HG03520 (cell line): ENCODE data around the gene MYOZ3.

Source experiments
- ATAC-seq: cut with Tn5 transposase; IDR thresholded peaks from one replicate; pipeline ENCODE4 v1.9.1; 2021; ENCODE audit warnings: mild to moderate bottlenecking, moderate library complexity; ENCODE audit not compliant: unreplicated experiment

Gene MYOZ3

DNA sequence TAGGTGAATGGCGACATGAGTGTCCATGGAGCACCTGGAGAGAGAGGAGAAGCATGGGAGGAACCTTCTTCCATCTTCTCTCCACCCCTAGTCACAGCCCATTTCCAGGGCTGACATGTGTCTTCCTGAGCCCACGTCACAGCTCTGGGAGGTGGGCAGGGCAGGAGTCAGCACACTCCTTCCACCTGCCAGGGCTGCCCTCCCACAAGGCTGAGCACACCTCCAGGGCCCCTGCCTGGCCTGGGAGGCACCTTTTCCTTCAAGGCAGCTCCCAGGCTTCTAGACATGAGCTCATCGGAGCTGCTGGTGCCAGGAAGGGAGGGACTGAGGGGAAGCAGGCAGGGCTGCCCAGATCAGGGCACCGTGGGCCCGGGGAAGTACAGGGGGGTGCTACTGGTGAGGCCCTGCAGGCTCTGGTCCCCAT, 34.2 kb upstream of the MYOZ3 start:
- ATAC-seq, result no peak

DNA sequence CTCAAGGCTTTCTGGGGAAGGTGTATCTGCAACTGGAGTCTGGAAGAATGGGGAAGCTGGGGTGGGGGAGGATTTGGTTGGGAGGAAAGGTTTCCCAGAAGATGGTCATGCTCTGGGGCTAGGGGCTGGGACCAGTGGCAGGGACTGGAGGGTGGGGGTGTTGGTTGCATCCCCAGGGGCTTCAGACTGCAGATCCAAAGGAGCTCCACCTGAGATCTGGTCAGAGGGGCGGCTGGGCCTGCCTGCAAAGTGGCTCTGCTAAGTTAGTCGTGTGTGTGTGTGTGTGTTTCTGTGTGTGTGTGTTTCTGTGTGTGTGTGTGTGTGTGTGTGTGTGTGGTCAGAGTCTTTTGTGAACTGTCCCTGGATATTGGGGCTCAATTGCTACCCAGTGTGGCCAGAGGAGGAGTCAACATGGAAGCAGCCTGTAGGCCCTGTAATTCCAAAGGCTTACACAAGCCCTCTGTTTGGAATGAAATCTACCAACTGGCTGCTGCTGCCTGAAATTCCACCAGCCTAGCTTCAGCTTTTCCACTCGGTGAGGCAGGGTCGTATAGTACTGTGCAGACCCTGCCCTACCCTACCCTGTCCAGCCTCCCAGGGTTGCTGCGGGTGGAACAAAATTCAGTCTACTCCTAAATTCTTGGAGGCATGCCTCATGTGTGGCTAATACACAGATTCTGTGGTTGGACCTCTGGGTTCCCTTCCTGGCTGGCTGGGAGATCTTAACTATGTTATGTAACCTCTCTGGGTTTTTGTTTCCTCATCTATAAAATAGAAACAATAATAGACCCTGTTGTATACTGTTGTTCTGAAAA, 33.1 kb upstream of the MYOZ3 start:
- no peak for ATAC-seq

DNA sequence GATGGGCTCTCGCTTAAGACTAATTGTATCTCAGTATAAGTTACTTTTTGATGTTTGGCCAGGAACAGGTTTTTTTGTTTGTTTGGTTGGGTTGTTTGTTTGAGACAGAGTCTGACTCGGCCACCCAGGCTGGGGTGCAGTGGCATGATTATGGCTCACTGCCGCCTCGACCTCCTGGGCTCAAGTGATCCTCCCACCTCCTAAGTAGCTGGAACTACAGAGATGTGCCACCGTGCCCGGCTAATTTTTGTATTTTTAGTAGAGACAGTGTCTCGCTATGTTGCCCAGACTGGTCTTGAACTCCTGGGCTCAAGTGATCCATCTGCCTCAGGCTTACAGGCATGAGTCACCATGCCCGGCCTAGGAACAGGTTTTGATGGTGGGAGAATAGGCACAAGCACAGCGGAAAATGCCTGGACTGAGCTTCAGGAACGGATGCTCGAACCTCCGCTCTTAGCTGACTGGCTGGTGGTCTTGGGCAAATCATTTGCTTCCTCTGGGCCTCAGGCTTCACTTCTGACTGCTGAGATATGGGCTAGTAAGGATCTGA, 32.0 kb upstream of the MYOZ3 start:
- no peak for ATAC-seq

DNA sequence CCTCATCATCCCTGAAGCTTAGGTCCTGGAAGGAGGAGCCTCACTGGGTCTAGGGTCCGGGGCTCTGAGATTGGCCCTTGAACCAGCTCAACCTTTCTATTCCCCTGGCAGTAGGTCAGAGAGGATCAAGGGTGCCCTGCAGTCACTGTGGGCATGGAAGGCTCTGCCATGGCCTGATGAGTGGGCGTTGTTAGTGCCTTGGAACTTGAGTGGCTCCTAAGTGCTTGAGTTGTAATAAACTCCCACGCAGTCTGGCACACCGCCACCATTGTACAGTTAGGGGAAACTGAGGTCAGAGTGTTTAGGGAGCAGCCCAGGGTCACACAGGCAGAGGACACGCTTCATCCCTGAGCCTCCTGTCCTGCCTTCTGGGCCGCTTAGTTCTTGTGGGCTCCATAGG, 31.0 kb upstream of the MYOZ3 start:
- ATAC-seq, result no peak

DNA sequence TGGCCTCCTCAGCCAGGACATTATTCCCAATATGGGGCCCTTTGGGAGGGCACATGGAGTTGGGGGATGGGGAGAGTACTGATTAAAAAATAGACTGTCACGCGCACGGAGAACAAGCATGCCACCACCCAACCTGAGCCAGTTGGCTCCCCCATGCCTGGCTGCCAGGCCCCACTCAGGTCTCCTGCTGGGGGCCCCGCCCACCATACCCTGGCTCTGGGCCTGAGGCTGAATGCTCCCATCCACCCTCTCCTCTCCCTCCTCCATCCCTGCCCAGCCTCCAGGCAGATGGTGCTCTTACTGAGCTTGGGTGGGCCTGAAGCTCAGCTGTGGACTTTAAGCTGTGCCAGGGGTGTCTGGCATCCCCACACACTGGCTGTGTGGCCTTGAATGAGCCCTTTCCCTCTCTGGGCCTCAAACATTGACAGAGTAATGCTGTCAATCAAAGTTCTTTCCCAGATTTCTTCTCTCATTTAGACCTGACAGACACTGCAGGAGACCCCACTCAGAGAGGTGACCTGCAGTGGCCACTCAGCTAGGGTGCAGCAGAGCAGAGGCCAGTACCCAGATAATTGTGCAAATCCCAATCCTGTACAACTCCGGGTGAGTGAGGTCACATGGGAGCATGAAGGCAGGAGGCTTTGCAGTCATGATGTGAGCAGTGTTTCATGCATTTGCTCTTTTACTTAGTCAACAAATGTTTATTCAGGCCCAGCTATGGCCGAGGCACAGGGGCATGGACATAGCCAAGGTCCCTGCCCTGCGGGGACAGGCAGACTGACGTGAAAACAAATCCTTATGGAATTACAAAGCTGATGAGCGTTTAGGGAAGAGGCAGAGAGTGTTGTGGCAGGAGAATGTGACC, 30.4 kb upstream of the MYOZ3 start:
- no peak for ATAC-seq

DNA sequence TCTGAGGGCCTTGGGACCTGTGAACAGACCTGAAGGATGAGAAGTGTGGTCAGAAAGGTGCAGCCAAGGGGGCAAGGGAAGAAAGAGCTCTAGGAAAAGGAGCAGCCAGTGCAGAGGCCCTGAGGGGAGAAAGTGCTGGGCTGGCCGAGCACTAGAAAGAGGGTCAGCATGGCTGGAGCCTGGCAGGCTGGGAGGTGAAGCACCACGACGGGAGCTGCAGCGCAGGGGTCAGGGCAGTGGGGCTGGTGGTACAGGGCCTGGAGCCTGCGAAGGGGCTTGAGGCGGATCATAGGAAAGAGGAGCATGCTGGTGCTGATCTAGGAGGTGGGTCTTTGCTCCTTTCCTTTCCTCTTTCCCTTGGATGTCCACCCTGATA, 29.7 kb upstream of the MYOZ3 start:
- ATAC-seq, result no peak

DNA sequence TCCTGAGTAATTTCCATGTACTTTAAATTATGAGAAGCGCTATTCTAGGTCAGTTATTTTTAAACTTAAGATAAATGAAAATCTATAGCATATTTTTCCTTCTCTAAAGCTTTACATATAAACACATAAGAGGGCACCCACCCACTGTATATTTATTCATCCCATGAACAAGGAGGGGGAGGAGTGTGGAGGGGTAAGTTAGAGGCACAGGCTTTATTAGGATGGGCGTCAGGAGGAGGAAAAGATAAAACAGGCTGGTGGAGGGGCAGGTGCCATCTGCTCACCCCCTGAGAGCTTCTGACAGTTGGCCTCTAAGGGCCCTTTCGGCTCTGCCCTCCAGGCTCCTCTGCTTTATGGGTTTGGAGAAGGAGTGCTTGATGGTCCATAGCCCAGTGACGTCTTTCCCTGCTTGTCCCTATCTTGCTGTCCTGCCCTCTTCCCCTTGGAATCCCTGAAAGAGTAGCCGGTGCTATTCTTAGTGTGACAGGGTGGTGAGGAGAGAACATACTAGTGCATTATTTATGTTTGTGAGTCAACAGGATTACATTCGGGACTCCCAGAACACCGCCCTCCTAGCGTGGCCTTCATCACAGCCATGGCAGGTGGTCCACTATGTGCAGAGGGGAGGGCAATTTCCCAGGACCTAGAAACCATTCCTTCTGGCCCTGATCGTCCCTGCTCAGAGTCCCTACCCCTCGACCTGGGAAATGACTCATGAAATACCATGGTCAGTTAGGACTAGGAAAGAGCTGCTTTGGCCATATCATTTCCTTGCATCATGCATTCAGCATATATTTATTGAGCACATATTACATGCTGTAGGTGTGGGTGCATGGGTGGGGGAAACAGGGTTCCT, 28.5 kb upstream of the MYOZ3 start:
- ATAC-seq, result no peak

DNA sequence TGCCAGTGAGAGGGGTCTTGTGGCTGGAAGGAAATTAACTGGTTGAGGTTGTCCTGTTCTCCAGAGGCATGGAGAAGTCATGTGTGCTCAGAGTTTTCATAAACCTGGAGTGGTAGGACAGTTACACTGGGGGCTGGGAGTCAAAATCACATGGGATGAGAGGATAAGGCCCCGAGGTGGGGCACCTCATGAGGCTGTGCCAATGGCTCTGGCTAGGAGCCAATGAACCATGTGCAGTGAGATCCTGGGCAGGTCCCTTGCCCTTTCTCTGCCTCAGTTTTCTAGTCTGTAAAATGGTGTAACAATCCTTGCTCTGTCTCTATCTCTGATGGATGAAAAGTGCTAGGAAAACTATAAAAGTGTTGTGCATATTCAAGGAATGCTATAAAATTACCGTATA, 27.6 kb upstream of the MYOZ3 start:
- no peak for ATAC-seq

DNA sequence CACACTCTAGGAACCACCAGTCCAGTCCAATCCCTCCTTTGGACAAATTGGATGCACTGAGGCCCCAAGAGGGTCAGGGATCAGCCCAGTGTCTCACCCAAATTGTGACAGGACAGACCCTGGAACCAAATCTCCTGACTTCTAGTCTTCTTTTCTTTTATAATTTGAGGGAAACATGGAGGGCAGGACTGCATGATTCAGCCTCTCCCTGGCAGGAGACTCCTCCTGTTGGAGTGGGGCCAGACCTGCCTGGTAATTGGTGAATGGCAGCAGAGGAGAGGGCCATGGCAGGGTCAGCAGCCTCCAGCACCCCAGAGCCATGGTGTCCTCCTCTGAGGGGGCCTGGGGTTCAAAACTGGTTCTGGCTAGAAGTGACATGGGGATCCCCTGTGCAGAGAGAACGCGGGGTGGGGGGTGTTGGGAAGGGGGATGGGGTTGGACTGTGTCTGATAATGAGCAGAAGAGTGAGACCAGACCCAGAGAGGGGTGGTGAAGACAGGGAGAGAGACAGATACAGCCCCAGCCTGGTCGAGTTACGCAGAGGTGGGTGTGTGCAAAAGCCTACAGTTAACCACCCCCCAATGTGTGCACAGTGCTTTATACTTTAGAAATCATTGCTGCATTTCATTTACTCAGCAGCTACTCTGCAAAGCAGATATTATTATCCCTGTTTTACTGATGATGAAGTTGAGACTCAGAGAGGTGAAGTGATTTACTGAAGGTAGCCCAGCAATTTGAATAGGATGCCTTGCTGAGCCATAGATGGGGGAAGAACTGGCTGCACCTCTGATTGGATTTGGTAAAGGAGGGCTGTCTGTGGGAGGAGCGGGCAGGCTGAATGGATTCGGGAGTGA, 24.4 kb upstream of the MYOZ3 start:
- no peak for ATAC-seq

DNA sequence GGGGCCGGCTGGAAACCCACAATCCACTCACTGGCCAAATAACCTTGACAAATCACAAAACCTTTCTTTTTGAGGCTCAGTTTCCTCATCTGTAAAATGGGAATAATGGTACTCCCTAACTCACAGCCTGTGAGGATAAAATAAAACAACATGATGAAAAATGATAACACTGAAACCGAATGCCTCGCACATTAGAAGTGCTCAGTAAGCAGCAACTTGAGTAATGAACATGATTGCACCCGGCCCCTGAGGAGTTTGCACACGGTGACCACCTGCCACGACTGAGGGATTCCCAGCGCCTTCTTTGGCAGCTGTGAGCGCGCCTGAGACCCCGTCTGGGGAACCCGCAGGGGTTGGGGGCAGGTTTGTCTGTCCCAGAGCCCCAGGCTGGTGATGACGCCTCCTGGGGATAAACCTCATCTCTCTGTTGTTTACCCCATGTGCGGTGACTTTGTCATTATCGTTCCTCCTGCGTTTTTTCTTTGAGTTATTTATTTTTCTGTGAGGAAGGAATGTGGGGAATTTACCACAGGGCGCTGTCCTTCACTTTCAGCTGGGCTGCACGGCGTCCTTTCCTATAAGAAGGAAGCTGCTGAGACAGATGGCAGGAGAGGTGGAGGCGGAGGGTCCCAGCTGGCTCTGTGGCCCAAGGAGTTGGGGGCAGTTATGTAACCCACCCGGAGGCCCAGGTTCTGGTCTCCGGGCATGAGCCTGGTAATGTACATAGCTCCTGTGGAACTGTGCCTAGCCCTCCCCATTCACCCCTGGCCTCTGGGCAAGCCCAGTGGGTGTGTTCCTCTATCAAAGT, 23.6 kb upstream of the MYOZ3 start:
- ATAC-seq, result no peak

DNA sequence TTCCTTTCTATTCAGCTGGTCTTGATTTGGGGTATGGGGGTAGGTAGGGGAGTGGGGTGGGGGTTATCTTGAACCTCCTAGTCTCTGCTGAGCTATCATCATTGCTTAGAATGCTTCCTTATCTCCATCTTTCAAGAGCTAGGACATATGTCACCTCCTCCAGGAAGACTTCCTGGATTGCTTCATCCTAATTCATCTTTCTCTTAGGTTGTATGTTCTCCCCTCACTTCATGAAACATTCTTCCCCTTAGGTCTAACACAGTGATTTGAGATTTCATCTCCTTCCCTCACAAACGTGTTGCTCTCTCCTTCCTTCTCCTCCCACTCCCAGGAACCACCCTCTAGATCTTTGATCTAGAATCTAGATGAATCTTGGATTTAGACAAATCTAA, 23.0 kb upstream of the MYOZ3 start:
- ATAC-seq, result no peak

DNA sequence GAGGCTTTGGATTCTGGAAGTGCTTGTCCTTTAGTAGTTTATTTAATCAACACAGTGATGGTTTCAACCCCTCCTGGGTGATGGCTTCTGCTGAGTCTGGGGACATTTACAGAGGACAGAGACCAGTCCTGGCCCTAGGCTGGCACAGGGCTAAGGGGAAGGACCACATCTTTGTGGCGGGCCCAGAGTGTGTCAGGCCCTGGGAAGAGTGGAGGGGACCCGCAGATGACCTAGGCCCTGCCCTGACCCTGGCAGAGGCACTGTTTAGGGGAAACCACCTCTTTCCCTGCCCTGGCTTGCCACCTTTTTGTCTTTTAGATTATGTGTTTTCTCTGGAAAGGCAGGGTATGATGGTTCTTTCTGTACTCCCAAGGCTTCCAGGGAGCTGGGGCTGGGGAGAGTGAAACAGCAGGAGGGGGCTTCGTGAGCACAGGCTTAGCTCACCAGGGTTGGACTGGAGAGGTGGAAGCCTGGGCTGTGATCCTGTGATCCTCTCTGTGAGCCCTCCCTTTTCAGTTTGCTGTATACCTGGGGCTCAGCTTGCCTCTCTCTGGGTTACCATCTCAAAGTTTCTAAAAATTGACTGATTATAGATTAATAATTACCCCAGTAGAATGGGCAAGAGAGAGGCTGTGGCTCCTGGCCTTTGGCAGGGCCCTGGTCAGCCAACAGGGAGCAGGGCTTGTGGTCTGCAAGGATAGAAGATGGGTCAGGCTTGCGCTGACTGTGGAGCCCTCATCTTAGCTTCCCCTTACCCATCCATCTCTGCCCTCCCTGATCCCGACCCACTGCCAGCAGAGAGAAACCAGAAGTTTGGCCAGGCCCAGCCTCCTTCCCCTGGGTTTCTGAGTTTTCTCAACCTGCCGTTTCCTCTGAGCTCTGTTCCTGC, 22.3 kb upstream of the MYOZ3 start:
- ATAC-seq, result no peak

DNA sequence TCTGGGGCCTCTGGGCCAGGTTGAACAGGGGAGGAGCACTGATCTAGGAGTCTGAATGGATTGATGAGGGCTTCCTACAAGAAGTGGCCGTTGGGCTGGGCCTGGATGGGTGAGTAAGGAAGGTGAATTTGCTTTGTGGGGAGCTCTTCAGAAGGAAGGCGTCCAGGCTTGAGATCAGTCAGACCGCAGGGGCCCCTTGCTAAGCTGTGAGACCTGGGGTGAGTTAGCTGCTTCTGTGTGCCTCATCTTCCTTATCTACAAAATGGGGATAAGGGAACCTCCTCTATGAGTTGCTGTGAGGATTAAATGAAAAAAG, 21.7 kb upstream of the MYOZ3 start:
- ATAC-seq, result no peak

DNA sequence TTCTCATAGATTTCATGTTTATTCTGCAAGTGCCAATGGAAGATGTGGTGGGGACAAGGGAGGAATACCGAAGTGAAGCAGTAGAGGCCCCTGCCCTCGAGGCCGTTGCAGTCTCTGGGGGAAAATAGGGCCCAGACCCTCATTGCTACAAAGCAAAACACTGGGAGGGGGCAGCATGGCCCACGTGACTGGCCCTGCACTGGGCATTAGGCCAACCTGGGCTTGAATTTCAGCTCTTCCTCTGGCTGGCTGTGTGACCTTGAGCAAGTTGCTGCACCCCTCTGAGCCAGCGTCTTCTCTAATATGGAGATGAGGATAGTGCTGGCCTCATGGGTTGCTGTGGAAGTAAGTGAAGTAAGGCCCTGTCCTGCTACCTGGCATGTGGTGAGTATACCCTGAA, 21.3 kb upstream of the MYOZ3 start:
- no peak for ATAC-seq

DNA sequence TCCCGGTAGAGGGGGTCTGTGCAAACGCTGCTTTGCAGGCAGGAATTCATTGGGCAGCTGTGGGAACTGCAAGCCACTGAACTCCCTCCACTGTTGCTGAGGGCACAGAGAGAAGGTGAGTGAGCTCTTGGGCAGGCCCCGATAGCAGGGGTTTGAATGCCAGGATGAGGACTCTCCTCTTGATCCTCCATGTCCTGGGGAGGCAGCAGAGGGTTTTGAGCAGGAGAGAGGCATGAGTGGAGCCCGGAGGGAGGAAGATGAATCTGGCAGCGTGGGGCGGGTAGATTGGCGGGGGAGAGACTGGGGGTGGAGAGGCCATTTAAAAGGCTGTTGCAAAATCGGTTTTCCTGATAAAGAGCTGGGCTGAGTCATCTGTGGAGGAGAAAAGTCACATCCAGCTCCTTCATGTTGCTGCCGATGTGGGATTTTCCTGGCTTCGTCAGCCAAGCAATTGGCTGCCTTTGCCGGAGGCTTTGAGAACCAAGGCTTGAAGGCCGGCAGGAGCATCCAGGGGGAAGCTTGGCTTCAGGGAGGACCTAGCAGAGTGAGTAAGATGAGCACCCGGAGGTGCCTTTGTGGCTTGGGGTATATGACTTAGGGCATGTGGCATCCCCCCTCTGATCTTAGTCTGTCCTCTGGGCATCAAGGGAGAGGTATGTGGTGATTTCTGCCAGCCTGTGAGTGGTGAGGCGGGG, 20.6 kb upstream of the MYOZ3 start, which contains the start of gene SYNPO:
Gene SYNPO (plus strand): TSS at position 350 of the 695 bp plus-strand sequence. CDS start 7,616 bp downstream, outside the sequence.
- ATAC-seq, result no peak

DNA sequence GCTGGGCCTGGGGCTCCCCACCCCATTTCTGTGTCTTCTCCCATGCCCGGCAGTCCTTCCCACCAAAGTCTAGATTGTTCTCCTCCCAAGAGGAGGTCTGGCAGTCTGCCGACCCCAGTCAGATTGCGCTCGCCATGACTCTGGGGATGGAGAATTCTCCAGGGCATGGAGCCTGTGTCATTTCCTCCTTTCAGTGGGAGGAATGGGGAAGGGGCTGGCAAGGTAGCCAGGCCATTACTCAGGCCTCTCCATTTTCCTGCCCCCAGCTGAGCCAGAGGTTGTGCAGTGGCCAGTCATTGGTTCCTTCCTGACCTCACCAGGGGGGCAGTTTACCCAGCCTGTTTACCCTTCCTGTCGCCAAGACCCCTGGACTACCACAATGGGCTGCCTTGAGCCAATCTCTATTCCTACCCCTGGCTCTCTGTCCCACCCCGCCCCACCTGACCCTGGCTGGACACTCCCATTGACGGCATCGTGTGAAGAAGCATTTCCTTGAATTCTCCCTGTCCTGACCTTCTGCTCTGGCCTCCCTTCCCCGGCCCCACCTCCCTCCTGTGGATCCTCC, 20.0 kb upstream of the MYOZ3 start:
- ATAC-seq, result no peak

DNA sequence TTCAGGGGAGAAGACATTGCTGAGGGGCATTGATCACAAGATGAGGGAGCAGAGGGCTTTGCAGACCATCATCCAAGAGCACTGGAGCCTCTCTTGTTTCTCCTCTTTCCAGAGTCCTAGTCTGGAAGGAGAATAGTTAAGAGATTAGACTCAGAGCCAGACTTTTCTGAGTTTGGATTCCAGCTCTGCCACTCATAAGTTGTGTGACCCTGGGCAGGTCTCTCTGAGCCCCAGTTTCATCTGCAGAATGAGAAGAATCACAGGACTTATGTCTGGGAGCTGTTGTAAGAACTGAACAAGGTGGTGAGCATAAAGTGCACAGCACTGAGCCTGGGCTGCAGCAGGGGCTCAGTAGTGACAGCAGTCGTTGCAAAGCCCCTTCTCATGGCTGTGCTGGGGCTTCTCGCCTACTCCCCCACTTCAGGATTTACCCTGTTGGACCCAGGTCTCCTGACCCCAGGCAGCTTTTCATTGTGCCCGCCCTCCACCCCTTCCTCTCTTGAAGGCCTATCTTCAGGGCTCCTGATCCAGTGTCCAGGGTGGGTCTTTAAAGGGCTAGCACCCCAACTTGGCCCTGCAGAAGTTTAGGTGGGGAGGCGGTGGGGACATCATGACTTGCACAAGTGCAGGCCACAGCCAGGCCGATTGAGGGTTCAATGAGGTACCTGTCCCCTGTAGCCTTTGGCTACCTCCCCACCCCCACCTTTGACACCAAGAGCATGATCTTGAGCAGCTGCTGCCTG, 19.1 kb upstream of the MYOZ3 start:
- ATAC-seq, result no peak
